Body of pancreas (tissue), 4 donors: ENCODE measurements around the gene HESX1.

Source experiments
- POLR2A ChIP-seq, 3 donors: fragments of 450-650 bp; IDR thresholded peaks; one replicate each; pipeline ENCODE4 v1.6.1; 2016; ENCODE audit warnings: antibody characterized with exemption in 3 of 3, mild to moderate bottlenecking in 2 of 3
- TF ChIP-seq, protein P1 (sequence below), 7 experiments: fragments of 450-650 bp in 4 of 7; fragments of 200-600 bp in 3 of 7; sonication (generic) in 3 of 7; IDR thresholded peaks; one replicate each; pipeline ENCODE4 v1.5.1; 2016 to 2019; ENCODE audit warnings: antibody characterized with exemption in 7 of 7

DNA sequence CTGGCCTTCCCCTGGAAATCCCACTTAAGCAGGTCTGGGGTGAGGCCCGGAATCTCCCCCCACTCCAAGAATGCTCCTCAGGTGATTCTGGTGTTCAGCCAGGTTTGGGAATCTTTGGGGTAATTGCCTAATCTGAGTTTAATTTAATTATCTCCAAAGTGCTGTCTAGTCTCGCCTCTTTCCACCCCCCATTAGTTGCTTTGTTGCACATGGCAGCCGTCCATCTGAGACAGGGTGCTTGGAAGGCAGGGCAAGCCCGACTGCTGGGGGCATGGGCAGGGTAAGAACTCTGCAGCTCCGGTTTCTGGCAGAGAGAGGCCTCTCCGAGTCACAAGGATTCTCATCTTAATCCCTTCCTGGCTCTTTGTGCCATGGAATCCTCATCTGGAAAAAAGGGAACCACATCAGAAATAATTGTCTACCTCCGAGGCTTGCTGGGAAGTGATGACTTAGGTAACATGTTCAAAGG lies 49.6 kb downstream of the HESX1 start:
- TF ChIP-seq, protein P1, sequence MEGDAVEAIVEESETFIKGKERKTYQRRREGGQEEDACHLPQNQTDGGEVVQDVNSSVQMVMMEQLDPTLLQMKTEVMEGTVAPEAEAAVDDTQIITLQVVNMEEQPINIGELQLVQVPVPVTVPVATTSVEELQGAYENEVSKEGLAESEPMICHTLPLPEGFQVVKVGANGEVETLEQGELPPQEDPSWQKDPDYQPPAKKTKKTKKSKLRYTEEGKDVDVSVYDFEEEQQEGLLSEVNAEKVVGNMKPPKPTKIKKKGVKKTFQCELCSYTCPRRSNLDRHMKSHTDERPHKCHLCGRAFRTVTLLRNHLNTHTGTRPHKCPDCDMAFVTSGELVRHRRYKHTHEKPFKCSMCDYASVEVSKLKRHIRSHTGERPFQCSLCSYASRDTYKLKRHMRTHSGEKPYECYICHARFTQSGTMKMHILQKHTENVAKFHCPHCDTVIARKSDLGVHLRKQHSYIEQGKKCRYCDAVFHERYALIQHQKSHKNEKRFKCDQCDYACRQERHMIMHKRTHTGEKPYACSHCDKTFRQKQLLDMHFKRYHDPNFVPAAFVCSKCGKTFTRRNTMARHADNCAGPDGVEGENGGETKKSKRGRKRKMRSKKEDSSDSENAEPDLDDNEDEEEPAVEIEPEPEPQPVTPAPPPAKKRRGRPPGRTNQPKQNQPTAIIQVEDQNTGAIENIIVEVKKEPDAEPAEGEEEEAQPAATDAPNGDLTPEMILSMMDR (IDR thresholded peaks at IDR 0.05) = no peak
- TF ChIP-seq POLR2A (IDR thresholded peaks at IDR 0.05) = no peak
